H9 (cell line): ENCODE measurements around the gene GALNS. TPM values are rescaled to one million over a fixed set of nuclear protein-coding genes. Genes with fewer than 3 reads are reported as not detected.
A peak's percentile ranks its signal among the peaks of the same experiment; 100 is the strongest.

ENCODE experiments used
- DNase-seq: peaks from one replicate; pipeline ENCODE4 v3.0.0-alpha.2; 2017
- H2AFZ ChIP-seq: one replicate; pipeline ENCODE4 v1.6.1; 2013; ENCODE audit warnings: mild to moderate bottlenecking, low read length, control low read depth, moderate library complexity
- H2AK5ac ChIP-seq: 2 replicates; pipeline ENCODE4 v1.6.1; 2013; ENCODE audit warnings: low read length, control low read depth, mixed read lengths; ENCODE audit not compliant: insufficient read length
- H2BK120ac ChIP-seq: one replicate; pipeline ENCODE4 v1.6.1; 2013; ENCODE audit warnings: low read depth, mild to moderate bottlenecking, low read length, control low read depth, inconsistent platforms; ENCODE audit not compliant: poor library complexity, severe bottlenecking
- H2BK12ac ChIP-seq: 2 replicates; pipeline ENCODE4 v1.6.1; 2013; ENCODE audit warnings: low read length, control low read depth, mixed read lengths, low read depth; ENCODE audit not compliant: insufficient read length
- H2BK15ac ChIP-seq: 2 replicates; pipeline ENCODE4 v1.6.1; 2013; ENCODE audit warnings: low read depth, low read length, control low read depth
- H2BK20ac ChIP-seq: one replicate; pipeline ENCODE4 v1.6.1; 2013; ENCODE audit warnings: low read depth, mild to moderate bottlenecking, low read length, control low read depth, inconsistent platforms; ENCODE audit not compliant: poor library complexity, severe bottlenecking
- H2BK5ac ChIP-seq: 2 replicates; pipeline ENCODE4 v1.6.1; 2013; ENCODE audit warnings: low read length, control low read depth, mixed read lengths; ENCODE audit not compliant: insufficient read length
- H3K14ac ChIP-seq: 2 replicates; pipeline ENCODE4 v1.6.1; 2013; ENCODE audit warnings: low read length, control low read depth; ENCODE audit not compliant: insufficient read depth
- H3K18ac ChIP-seq: 2 replicates; pipeline ENCODE4 v1.6.1; 2013; ENCODE audit warnings: low read depth, mild to moderate bottlenecking, mixed read lengths, low read length, control low read depth; ENCODE audit not compliant: insufficient read length
- H3K23ac ChIP-seq: 2 replicates; pipeline ENCODE4 v1.6.1; 2013; ENCODE audit warnings: low read length, control low read depth, mixed read lengths, low read depth; ENCODE audit not compliant: insufficient read length
- H3K23me2 ChIP-seq: 2 replicates; pipeline ENCODE4 v1.6.1; 2013; ENCODE audit warnings: low read depth, mild to moderate bottlenecking, mixed read lengths, low read length, control low read depth; ENCODE audit not compliant: insufficient read length, poor library complexity, severe bottlenecking
- H3K27ac ChIP-seq: 2 replicates; pipeline ENCODE4 v1.5.1; 2013; ENCODE audit warnings: low read length, control low read depth, mixed read lengths, low read depth; ENCODE audit not compliant: insufficient read length
- H3K27me3 ChIP-seq: 2 replicates; pipeline ENCODE4 v1.6.1; 2013; ENCODE audit warnings: low read length, control low read depth, inconsistent platforms; ENCODE audit not compliant: insufficient read depth
- H3K4ac ChIP-seq: 2 replicates; pipeline ENCODE4 v1.6.1; 2013; ENCODE audit warnings: low read depth, mild to moderate bottlenecking, control low read depth, inconsistent platforms, low read length, moderate library complexity
- H3K4me1 ChIP-seq: 2 replicates; pipeline ENCODE4 v1.6.1; 2013; ENCODE audit warnings: low read length, control low read depth, inconsistent platforms; ENCODE audit not compliant: insufficient read depth
- H3K4me2 ChIP-seq: 2 replicates; pipeline ENCODE4 v1.6.1; 2013; ENCODE audit warnings: low read length, control low read depth, mixed read lengths; ENCODE audit not compliant: insufficient read length, insufficient read depth
- H3K56ac ChIP-seq: 2 replicates; pipeline ENCODE4 v1.6.1; 2013; ENCODE audit warnings: low read depth, mild to moderate bottlenecking, mixed read lengths, low read length, control low read depth; ENCODE audit not compliant: insufficient read length
- H3K79me1 ChIP-seq: 2 replicates; pipeline ENCODE4 v1.6.1; 2013; ENCODE audit warnings: low read depth, mild to moderate bottlenecking, moderate library complexity, low read length, control low read depth, inconsistent platforms; ENCODE audit not compliant: insufficient read depth, poor library complexity, severe bottlenecking
- H3K79me2 ChIP-seq: 2 replicates; pipeline ENCODE4 v1.6.1; 2013; ENCODE audit warnings: low read length, control low read depth, inconsistent platforms; ENCODE audit not compliant: insufficient read depth
- H3K9ac ChIP-seq: 2 replicates; pipeline ENCODE4 v1.6.1; 2013; ENCODE audit warnings: low read length, control low read depth, mixed read lengths; ENCODE audit not compliant: insufficient read length; ENCODE audit errors: extremely low read depth
- H3K9me3 ChIP-seq: one replicate; pipeline ENCODE4 v1.6.1; 2013; ENCODE audit warnings: low read depth, low read length, inconsistent platforms; ENCODE audit not compliant: control insufficient read depth
- H3T11ph ChIP-seq: one replicate; pipeline ENCODE4 v1.6.1; 2013; ENCODE audit warnings: mild to moderate bottlenecking, low read length, control low read depth, inconsistent platforms
- H4K20me1 ChIP-seq: one replicate; pipeline ENCODE4 v1.6.1; 2013; ENCODE audit not compliant: control insufficient read depth, insufficient read length, insufficient read depth
- H4K5ac ChIP-seq: 2 replicates; pipeline ENCODE4 v1.6.1; 2013; ENCODE audit warnings: low read depth, mild to moderate bottlenecking, mixed read lengths, low read length, control low read depth; ENCODE audit not compliant: insufficient read length
- H4K8ac ChIP-seq: replicated peaks from 2 replicates; pipeline ENCODE4 v1.6.1; 2013; ENCODE audit warnings: low read length, control low read depth, mixed read lengths, low read depth; ENCODE audit not compliant: insufficient read length
- H4K91ac ChIP-seq: 2 replicates; pipeline ENCODE4 v1.6.1; 2013; ENCODE audit warnings: low read depth, mild to moderate bottlenecking, moderate library complexity, mixed read lengths, low read length, control low read depth; ENCODE audit not compliant: insufficient read length
- H3K27ac Mint-ChIP-seq, 3 experiments: 2 replicates in 2 of 3; 3 replicates in 1 of 3; pipeline ENCODE4 v1.8.0; 2020 to 2021; ENCODE audit warnings: mixed read lengths in 3 of 3, mild to moderate bottlenecking in 1 of 3, moderate library complexity in 1 of 3
- H3K27me3 Mint-ChIP-seq: 2 replicates; pipeline ENCODE4 v1.8.0; 2021; ENCODE audit warnings: low read depth, mild to moderate bottlenecking, moderate library complexity, mixed read lengths
- H3K36me3 Mint-ChIP-seq, 3 experiments: 2 replicates in 2 of 3; 3 replicates in 1 of 3; pipeline ENCODE4 v1.8.0; 2020 to 2021; ENCODE audit warnings: low read depth in 3 of 3, mixed read lengths in 3 of 3; ENCODE audit not compliant: insufficient read depth in 1 of 3
- H3K4me1 Mint-ChIP-seq, 2 experiments: 2 replicates each; pipeline ENCODE4 v1.8.0; 2020; ENCODE audit warnings: mixed read lengths in 2 of 2
- H3K4me3 Mint-ChIP-seq, 2 experiments: 2 replicates in 1 of 2; 3 replicates in 1 of 2; pipeline ENCODE4 v1.8.0; 2020 to 2021; ENCODE audit warnings: mild to moderate bottlenecking in 2 of 2, mixed read lengths in 2 of 2, moderate library complexity in 1 of 2
- H3K9me3 Mint-ChIP-seq, 2 experiments: 2 replicates in 1 of 2; 3 replicates in 1 of 2; pipeline ENCODE4 v1.8.0; 2020; ENCODE audit warnings: mild to moderate bottlenecking in 2 of 2, mixed read lengths in 2 of 2, moderate library complexity in 1 of 2
- WGBS: extraction: QIAGEN DNeasy Blood & Tissue Kit; methylation state at CpG from one replicate; pipeline ENCODE4 v1.1.7; 2013; ENCODE audit warnings: missing lambda C conversion rate, low lambda C conversion rate, mixed read lengths; ENCODE audit not compliant: insufficient read length; ENCODE audit errors: extremely low coverage; 5-methylcytosine and 5-hydroxymethylcytosine counted together
- total RNA-seq: library from RNA; stranded (reverse); gene quantifications from 2 replicates; pipeline ENCODE4 v1.2.1, GENCODE V29; 2021
- TF ChIP-seq, protein P1 (sequence below): fragments of 200-600 bp; sonication (generic); conservative IDR thresholded peaks from 3 replicates; pipeline ENCODE4 v1.8.0; 2021; ENCODE audit warnings: antibody characterized with exemption, mild to moderate bottlenecking

Gene GALNS
- total RNA-seq, 1 experiment from 2014 or later, result 20.3 TPM

DNA sequence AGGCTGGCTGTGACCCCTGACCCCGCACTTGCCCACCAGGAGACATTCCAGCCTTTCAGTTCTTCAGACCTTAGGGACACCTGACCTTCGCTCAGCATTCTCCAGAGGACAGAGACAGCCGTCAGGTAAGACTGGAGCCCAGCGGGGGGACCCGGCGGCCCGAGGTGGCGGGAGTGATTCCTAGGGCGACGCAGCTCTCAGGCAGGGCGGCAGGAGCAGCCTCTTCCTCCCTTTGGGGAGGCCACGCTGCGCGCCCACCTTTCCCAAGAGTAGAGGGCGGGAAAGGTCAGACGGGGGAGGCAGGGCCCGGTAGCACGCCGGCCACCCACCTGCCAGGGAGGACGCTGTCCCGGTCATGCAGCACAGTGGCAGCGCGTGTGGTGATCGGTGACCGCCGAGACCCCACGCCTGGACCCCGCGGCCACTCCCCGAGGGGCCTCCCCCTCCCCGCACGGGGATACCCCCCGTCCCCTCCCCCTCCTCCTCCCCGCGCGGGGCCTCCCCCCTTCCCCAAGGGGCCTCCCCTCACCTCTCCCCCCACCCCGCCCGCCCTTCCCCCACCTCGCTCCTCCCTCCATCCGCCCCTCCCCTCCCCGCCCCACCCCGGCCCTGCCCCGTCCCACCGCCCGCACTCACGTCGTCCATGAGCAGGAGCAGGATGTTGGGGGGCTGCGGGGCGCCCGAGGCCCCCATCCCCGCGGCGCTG, 472 bp downstream of the GALNS start:
- H3K4me1 Mint-ChIP-seq, result peaks cover 9 to 18% of the 10 kb centered on the region in 2 experiments
- DNase-seq, result peak; percentile 59
- Histone ChIP-seq H3K79me1 (no peaks in the 10 kb centered on the region), H4K91ac (no peak overlapping the region), H3K27me3 (no peaks in the 10 kb centered on the region), H3K14ac (no peak overlapping the region; the same call in 1 of the 2 replicates), H3K79me2 (no peaks in the 10 kb centered on the region), H3K4ac (no peak overlapping the region), H3K9ac (no peak overlapping the region), H2AK5ac (no peak overlapping the region), H3K23me2 (peaks cover 8% of the 10 kb centered on the region), H3T11ph (no peak overlapping the region), H3K9me3 (no peaks in the 10 kb centered on the region), H3K56ac (no peak overlapping the region), H3K4me1 (no peaks in the 10 kb centered on the region), H2BK12ac (no peak overlapping the region), H3K23ac (no peak overlapping the region), H3K4me2 (peak overlapping the region; percentile 73), H2BK120ac (no peak overlapping the region), H2BK15ac (no peak overlapping the region), H2BK20ac (no peak overlapping the region), H3K18ac (peak overlapping the region; percentile 64), H4K8ac (no peak overlapping the region), H2AFZ (no peak overlapping the region), H2BK5ac (no peak overlapping the region), H4K20me1 (no peaks in the 10 kb centered on the region), H4K5ac (no peak overlapping the region), H3K27ac (no peak overlapping the region)
- no CpG with 5 or more reads among the region's 53 CpGs for WGBS
- H3K27me3 Mint-ChIP-seq, result no peaks in the 10 kb centered on the region
- no peak overlapping the region; a peak in 1 of 7 replicates for H3K27ac Mint-ChIP-seq
- peaks cover 0 to 5% of the 10 kb centered on the region in 2 experiments; a peak in 2 of 5 replicates for H3K9me3 Mint-ChIP-seq
- H3K36me3 Mint-ChIP-seq, result peaks cover 26 to 42% (median 32%) of the 10 kb centered on the region in 3 experiments
- TF ChIP-seq, protein P1, sequence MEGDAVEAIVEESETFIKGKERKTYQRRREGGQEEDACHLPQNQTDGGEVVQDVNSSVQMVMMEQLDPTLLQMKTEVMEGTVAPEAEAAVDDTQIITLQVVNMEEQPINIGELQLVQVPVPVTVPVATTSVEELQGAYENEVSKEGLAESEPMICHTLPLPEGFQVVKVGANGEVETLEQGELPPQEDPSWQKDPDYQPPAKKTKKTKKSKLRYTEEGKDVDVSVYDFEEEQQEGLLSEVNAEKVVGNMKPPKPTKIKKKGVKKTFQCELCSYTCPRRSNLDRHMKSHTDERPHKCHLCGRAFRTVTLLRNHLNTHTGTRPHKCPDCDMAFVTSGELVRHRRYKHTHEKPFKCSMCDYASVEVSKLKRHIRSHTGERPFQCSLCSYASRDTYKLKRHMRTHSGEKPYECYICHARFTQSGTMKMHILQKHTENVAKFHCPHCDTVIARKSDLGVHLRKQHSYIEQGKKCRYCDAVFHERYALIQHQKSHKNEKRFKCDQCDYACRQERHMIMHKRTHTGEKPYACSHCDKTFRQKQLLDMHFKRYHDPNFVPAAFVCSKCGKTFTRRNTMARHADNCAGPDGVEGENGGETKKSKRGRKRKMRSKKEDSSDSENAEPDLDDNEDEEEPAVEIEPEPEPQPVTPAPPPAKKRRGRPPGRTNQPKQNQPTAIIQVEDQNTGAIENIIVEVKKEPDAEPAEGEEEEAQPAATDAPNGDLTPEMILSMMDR, result no peak
- H3K4me3 Mint-ChIP-seq, result peak overlapping the region; percentile 85 to 96
